Mesenchymal stem cell (in vitro differentiated cells and primary cell): ENCODE data around the gene COL13A1.

Experiments used
- DNase-seq: peaks from one replicate; pipeline ENCODE4 v3.0.0-alpha.2; 2013
- H2AFZ ChIP-seq: one replicate; pipeline ENCODE4 v1.6.1; 2013; ENCODE audit warnings: low read depth, mild to moderate bottlenecking, control low read depth, inconsistent platforms, low read length, moderate library complexity
- H2AK5ac ChIP-seq: 2 replicates; pipeline ENCODE4 v1.6.1; 2013; ENCODE audit warnings: low read length, moderate library complexity, mild to moderate bottlenecking, inconsistent platforms; ENCODE audit not compliant: severe bottlenecking
- H2BK120ac ChIP-seq: one replicate; pipeline ENCODE4 v1.6.1; 2013; ENCODE audit warnings: low read depth, mild to moderate bottlenecking, inconsistent platforms, low read length, moderate library complexity
- H2BK12ac ChIP-seq, 2 experiments: one replicate each; pipeline ENCODE4 v1.6.1; 2013; ENCODE audit warnings: inconsistent platforms in 2 of 2, low read length in 2 of 2, mild to moderate bottlenecking in 2 of 2, moderate library complexity in 2 of 2, control low read depth in 1 of 2
- H2BK15ac ChIP-seq: one replicate; pipeline ENCODE4 v1.6.1; 2013; ENCODE audit warnings: mild to moderate bottlenecking, low read depth, inconsistent platforms; ENCODE audit not compliant: poor library complexity, severe bottlenecking
- H2BK5ac ChIP-seq: 2 replicates; pipeline ENCODE4 v1.6.1; 2013; ENCODE audit warnings: low read depth, mild to moderate bottlenecking, low read length, control low read depth, inconsistent platforms; ENCODE audit not compliant: poor library complexity, severe bottlenecking
- H3K14ac ChIP-seq, 2 experiments: one replicate each; pipeline ENCODE4 v1.6.1; 2013; ENCODE audit warnings: inconsistent platforms in 2 of 2, low read length in 2 of 2, control low read depth in 1 of 2, mild to moderate bottlenecking in 1 of 2, moderate library complexity in 1 of 2
- H3K18ac ChIP-seq, 2 experiments: one replicate each; pipeline ENCODE4 v1.6.1; 2013; ENCODE audit warnings: inconsistent platforms in 2 of 2, low read length in 2 of 2, control low read depth in 1 of 2, low read depth in 1 of 2, mild to moderate bottlenecking in 1 of 2
- H3K23ac ChIP-seq, 2 experiments: one replicate each; pipeline ENCODE4 v1.6.1; 2013; ENCODE audit warnings: inconsistent platforms in 2 of 2, low read length in 2 of 2, mild to moderate bottlenecking in 2 of 2, moderate library complexity in 2 of 2, control low read depth in 1 of 2
- H3K27ac ChIP-seq: 2 replicates; pipeline ENCODE4 v1.5.1; 2013; ENCODE audit warnings: mild to moderate bottlenecking, moderate library complexity, low read length, control low read depth, inconsistent platforms; ENCODE audit not compliant: poor library complexity, severe bottlenecking
- H3K27me3 ChIP-seq, 2 experiments: 2 replicates each; pipeline versions ENCODE4 v1.6.1 to v1.7.0; 2013; ENCODE audit warnings: low read length in 2 of 2, mild to moderate bottlenecking in 2 of 2, moderate library complexity in 2 of 2, control low read depth in 1 of 2, inconsistent platforms in 1 of 2; ENCODE audit not compliant: control insufficient read depth in 1 of 2, insufficient read depth in 1 of 2
- H3K36me3 ChIP-seq, 2 experiments: 2 replicates each; pipeline versions ENCODE4 v1.6.1 to v1.7.0; 2013; ENCODE audit warnings: low read length in 2 of 2, control low read depth in 1 of 2, inconsistent platforms in 1 of 2, low read depth in 1 of 2, mild to moderate bottlenecking in 1 of 2; ENCODE audit not compliant: insufficient read depth in 2 of 2, control insufficient read depth in 1 of 2
- H3K4ac ChIP-seq, 2 experiments: one replicate each; pipeline ENCODE4 v1.6.1; 2013; ENCODE audit warnings: inconsistent platforms in 2 of 2, low read length in 2 of 2, mild to moderate bottlenecking in 2 of 2, moderate library complexity in 2 of 2, control low read depth in 1 of 2, low read depth in 1 of 2
- H3K4me1 ChIP-seq: 2 replicates; pipeline ENCODE4 v1.6.1; 2013; ENCODE audit warnings: low read depth, low read length, control low read depth; ENCODE audit not compliant: control insufficient read depth, insufficient read depth
- H3K4me2 ChIP-seq: 2 replicates; pipeline ENCODE4 v1.6.1; 2013; ENCODE audit warnings: low read length, mild to moderate bottlenecking, inconsistent platforms; ENCODE audit not compliant: poor library complexity, severe bottlenecking
- H3K4me3 ChIP-seq, 2 experiments: 2 replicates each; pipeline versions ENCODE4 v1.5.1 to v1.7.0; 2013; ENCODE audit warnings: low read length in 2 of 2, mild to moderate bottlenecking in 2 of 2, control low read depth in 1 of 2, low read depth in 1 of 2; ENCODE audit not compliant: insufficient read depth in 1 of 2
- H3K79me1 ChIP-seq: replicated peaks from 2 replicates; pipeline ENCODE4 v1.6.1; 2013; ENCODE audit warnings: mild to moderate bottlenecking, control low read depth, low read length, inconsistent platforms; ENCODE audit not compliant: poor library complexity, severe bottlenecking
- H3K9ac ChIP-seq: 2 replicates; pipeline ENCODE4 v1.7.0; 2013; ENCODE audit warnings: mild to moderate bottlenecking, low read length, moderate library complexity
- H3K9me3 ChIP-seq: 2 replicates; pipeline ENCODE4 v1.7.0; 2013; ENCODE audit warnings: mild to moderate bottlenecking, low read length; ENCODE audit not compliant: control insufficient read depth
- H4K8ac ChIP-seq: one replicate; pipeline ENCODE4 v1.6.1; 2013; ENCODE audit warnings: inconsistent platforms, mild to moderate bottlenecking, low read length, moderate library complexity
- H4K91ac ChIP-seq: one replicate; pipeline ENCODE4 v1.6.1; 2013; ENCODE audit warnings: mild to moderate bottlenecking, low read length, inconsistent platforms
- WGBS: methylation state at CpG from one replicate; pipeline ENCODE4 v1.1.7; 2013; ENCODE audit warnings: mixed read lengths; 5-methylcytosine and 5-hydroxymethylcytosine counted together

COL13A1 gene

DNA sequence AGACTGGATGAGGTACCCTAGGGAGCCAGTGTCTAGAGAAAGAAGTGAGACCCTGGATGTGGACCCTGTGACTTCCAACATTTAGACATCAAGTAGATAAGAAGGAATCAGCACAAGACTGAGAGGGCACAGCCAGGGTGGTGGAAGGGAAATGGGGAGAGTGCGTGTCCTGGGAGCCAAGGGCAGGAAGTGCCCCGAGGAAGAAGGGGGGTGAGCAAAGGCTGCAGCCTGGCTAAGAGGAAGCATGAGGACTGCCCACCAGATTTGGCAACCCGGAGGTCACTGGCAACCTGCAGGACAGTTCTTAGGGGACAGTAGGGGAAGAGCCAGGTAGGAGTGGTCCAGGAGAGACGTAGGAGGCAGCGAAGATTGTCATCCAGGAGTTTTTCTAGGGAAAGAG lies 14.8 kb downstream of the COL13A1 start:
- Histone ChIP-seq H3K4me3 (no peak overlapping the region), H3K23ac (no peak overlapping the region), H4K8ac (peak overlapping the region; percentile 8), H2AFZ (no peak overlapping the region), H2BK15ac (no peak overlapping the region), H3K4ac (peak overlapping the region in 1 of 2 experiments; percentile 34), H2AK5ac (no peak overlapping the region), H3K9me3 (no peaks in the 10 kb centered on the region), H3K4me1 (peaks cover 26% of the 10 kb centered on the region), H3K4me2 (no peak overlapping the region), H3K27me3 (no peaks in the 10 kb centered on the region), H3K9ac (no peak overlapping the region), H3K79me1 (peaks cover 45% of the 10 kb centered on the region), H3K27ac (no peak overlapping the region), H2BK12ac (peak overlapping the region in 1 of 2 experiments; percentile 49), H2BK120ac (no peak overlapping the region), H4K91ac (no peak overlapping the region), H2BK5ac (no peak overlapping the region), H3K14ac (no peak overlapping the region), H3K18ac (no peak overlapping the region), H3K36me3 (peaks cover 0 to 9% of the 10 kb centered on the region in 2 experiments)
- WGBS: 78% methylated on average over 5 of the region's 5 CpGs
- no peak for DNase-seq

GRCh38 chr10:69817078-69817581 lies 15.4 kb downstream of the COL13A1 start:
- Histone ChIP-seq H3K18ac (peak overlapping the region in 1 of 2 experiments; percentile 42), H3K27me3 (no peaks in the 10 kb centered on the region), H3K27ac (no peak overlapping the region), H3K23ac (no peak overlapping the region), H3K9ac (no peak overlapping the region), H2BK5ac (no peak overlapping the region), H3K4me3 (no peak overlapping the region), H3K4ac (no peak overlapping the region), H2BK15ac (no peak overlapping the region), H4K8ac (no peak overlapping the region), H3K9me3 (no peaks in the 10 kb centered on the region), H2AFZ (no peak overlapping the region), H3K4me2 (no peak overlapping the region), H3K79me1 (peaks cover 49% of the 10 kb centered on the region), H3K36me3 (peaks cover under 1 to 9% of the 10 kb centered on the region in 2 experiments), H4K91ac (peak overlapping the region; percentile 37), H3K4me1 (peaks cover 24% of the 10 kb centered on the region), H3K14ac (peak overlapping the region in 1 of 2 experiments; percentile 44), H2BK12ac (peak overlapping the region in 1 of 2 experiments; percentile 60), H2BK120ac (no peak overlapping the region), H2AK5ac (no peak overlapping the region)
- DNase-seq: no peak
- 75% methylated on average over 11 of the region's 11 CpGs for WGBS

GRCh38 chr10:69818676-69819239 lies 17.1 kb downstream of the COL13A1 start:
- Histone ChIP-seq H2BK15ac (no peak overlapping the region), H3K23ac (no peak overlapping the region), H3K18ac (no peak overlapping the region), H3K4me1 (peaks cover 19% of the 10 kb centered on the region), H3K4me3 (no peak overlapping the region), H3K79me1 (peaks cover 52% of the 10 kb centered on the region), H3K14ac (no peak overlapping the region), H3K9ac (no peak overlapping the region), H2AFZ (no peak overlapping the region), H3K9me3 (no peaks in the 10 kb centered on the region), H2BK12ac (no peak overlapping the region), H2BK120ac (no peak overlapping the region), H4K91ac (no peak overlapping the region), H3K4me2 (no peak overlapping the region), H4K8ac (no peak overlapping the region), H2BK5ac (no peak overlapping the region), H2AK5ac (no peak overlapping the region), H3K4ac (no peak overlapping the region), H3K27ac (no peak overlapping the region), H3K27me3 (no peaks in the 10 kb centered on the region), H3K36me3 (peaks cover 14 to 19% of the 10 kb centered on the region in 2 experiments)
- DNase-seq: no peak
- 92% methylated on average over 2 of the region's 2 CpGs for WGBS

GRCh38 chr10:69819716-69820506 lies 18.2 kb downstream of the COL13A1 start:
- DNase-seq: peak; percentile 40
- 76% methylated on average over 5 of the region's 5 CpGs for WGBS
- Histone ChIP-seq H2BK120ac (no peak overlapping the region), H3K4ac (no peak overlapping the region), H3K18ac (no peak overlapping the region), H3K27me3 (no peaks in the 10 kb centered on the region), H3K4me1 (peaks cover 18% of the 10 kb centered on the region), H3K14ac (peak overlapping the region in 1 of 2 experiments; percentile 55), H2AFZ (no peak overlapping the region), H3K79me1 (peaks cover 48% of the 10 kb centered on the region), H4K91ac (no peak overlapping the region), H3K4me3 (no peak overlapping the region), H2BK15ac (peak overlapping the region; percentile 64), H2BK12ac (no peak overlapping the region), H3K9me3 (no peaks in the 10 kb centered on the region), H2BK5ac (no peak overlapping the region), H3K23ac (no peak overlapping the region), H4K8ac (peak overlapping the region; percentile 55), H3K9ac (no peak overlapping the region), H3K36me3 (peaks cover 22 to 23% of the 10 kb centered on the region in 2 experiments), H3K27ac (no peak overlapping the region), H2AK5ac (peak overlapping the region; percentile 1), H3K4me2 (no peak overlapping the region)
